K562 (cell line): ENCODE measurements around the gene RAB2B. TPM values are rescaled to one million over a fixed set of nuclear protein-coding genes. Genes with fewer than 3 reads are reported as not detected.

ENCODE experiments used
- ATAC-seq: fragments of 200-7000 bp; cut with Tn5 transposase; 3 replicates; pipeline ENCODE4 v1.9.1; 2020; ENCODE audit warnings: moderate library complexity
- BruUV-seq: library from RNA; stranded (reverse); fragments of 400-500 nt; replicated peaks from 2 replicates; lab custom pipeline; 2021; lab: Mats Ljungman, UMichigan
- CTCF ChIA-PET: fragments of 300-600 bp; formaldehyde crosslinking; extraction: SDS; loops from one replicate; lab custom pipeline; 2021; ENCODE audit warnings: low intra/inter-chr PET ratio; lab: Yijun Ruan, JAX
- POLR2A ChIA-PET: fragments of 300-600, 350-650 bp; sonication (Branson Sonifier 250); formaldehyde crosslinking; extraction: SDS; loops from one replicate; lab custom pipeline; 2021; ENCODE audit warnings: antibody characterized with exemption, inconsistent platforms; lab: Yijun Ruan, JAX
- DNase-seq, 4 experiments: peaks; one replicate each; pipeline versions ENCODE4 v3.0.0 to v3.0.0-alpha.2; 2011 to 2018; ENCODE audit warnings: low spot score in 3 of 4, mixed read lengths in 3 of 4; ENCODE audit errors: extremely low read depth in 1 of 4
- FAIRE-seq: peaks from 2 replicates; lab custom pipeline; 2011; peaks lifted over from hg19 to GRCh38; lab: Jason Lieb, UNC
- H2AFZ ChIP-seq: 2 replicates; pipeline ENCODE4 v1.6.0; 2011; ENCODE audit warnings: low read depth, low read length, control low read depth, inconsistent platforms
- H3K27ac ChIP-seq: fragments of 200-600 bp; 3 replicates; pipeline ENCODE4 v1.8.0; 2011; ENCODE audit warnings: low read depth, mild to moderate bottlenecking, control low read depth, inconsistent platforms, low read length, moderate library complexity, mixed read lengths; ENCODE audit errors: extremely low read depth
- H3K27me3 ChIP-seq, 2 experiments: fragments of 300-600 bp in 1 of 2; 2 replicates in 1 of 2; 3 replicates in 1 of 2; pipeline versions ENCODE4 v1.6.0 to v1.8.0; 2011; ENCODE audit warnings: inconsistent platforms in 2 of 2, low read length in 2 of 2, mild to moderate bottlenecking in 1 of 2, mixed read lengths in 1 of 2, moderate library complexity in 1 of 2; ENCODE audit not compliant: control insufficient read depth in 2 of 2, insufficient read depth in 2 of 2
- H3K36me3 ChIP-seq: fragments of 300-600 bp; 3 replicates; pipeline ENCODE4 v1.8.0; 2011; ENCODE audit warnings: mild to moderate bottlenecking, low read length, inconsistent platforms; ENCODE audit not compliant: control insufficient read depth, insufficient read depth
- H3K4me1 ChIP-seq, 2 experiments: fragments of 200-600 bp in 1 of 2; replicated peaks in 1 of 2; 2 replicates in 1 of 2; 3 replicates in 1 of 2; pipeline versions ENCODE4 v1.5.1 to v1.8.0; 2011; ENCODE audit warnings: inconsistent platforms in 2 of 2, low read length in 2 of 2, mild to moderate bottlenecking in 1 of 2, mixed read lengths in 1 of 2, moderate library complexity in 1 of 2; ENCODE audit not compliant: control insufficient read depth in 2 of 2, insufficient read depth in 2 of 2
- H3K4me2 ChIP-seq: 2 replicates; pipeline ENCODE4 v1.6.1; 2011; ENCODE audit warnings: low read length, control low read depth, inconsistent platforms, mixed read lengths; ENCODE audit not compliant: insufficient read depth
- H3K4me3 ChIP-seq: fragments of 200-600 bp; sonication (generic), shearing (Covaris generic); 2 replicates; pipeline ENCODE4 v1.5.1; 2016; ENCODE audit warnings: control low read depth, inconsistent platforms
- H3K79me2 ChIP-seq: fragments of 200-600 bp; 3 replicates; pipeline ENCODE4 v1.8.0; 2011; ENCODE audit warnings: low read length, inconsistent platforms; ENCODE audit not compliant: control insufficient read depth, insufficient read depth
- H3K9ac ChIP-seq, 2 experiments: 2 replicates each; pipeline versions ENCODE4 v1.6.0 to v1.6.1; 2011; ENCODE audit warnings: low read depth in 2 of 2, low read length in 2 of 2, control low read depth in 1 of 2, inconsistent platforms in 1 of 2, mild to moderate bottlenecking in 1 of 2, mixed read lengths in 1 of 2; ENCODE audit not compliant: insufficient read depth in 1 of 2
- H3K9me1 ChIP-seq: one replicate; pipeline ENCODE4 v1.6.0; 2011; ENCODE audit warnings: inconsistent platforms, mild to moderate bottlenecking, low read length, moderate library complexity; ENCODE audit not compliant: control insufficient read depth, insufficient read depth
- H3K9me3 ChIP-seq: replicated peaks from 2 replicates; pipeline ENCODE4 v1.5.1; 2011; ENCODE audit warnings: low read depth, low read length, inconsistent platforms; ENCODE audit not compliant: control insufficient read depth, insufficient read depth
- H4K20me1 ChIP-seq: replicated peaks from 2 replicates; pipeline ENCODE4 v1.6.1; 2011; ENCODE audit warnings: low read length, inconsistent platforms, mixed read lengths; ENCODE audit not compliant: control insufficient read depth, insufficient read depth
- BRD4 ChIP-seq: fragments of 200-600 bp; sonication (generic); IDR thresholded peaks from 2 replicates; pipeline ENCODE4 v1.6.1; 2017; ENCODE audit warnings: inconsistent platforms
- GMEB1 ChIP-seq: fragments of 250-450 bp; sonication (Bioruptor Pico); IDR thresholded peaks from 2 replicates; pipeline ENCODE4 v1.4.0; 2020; ENCODE audit warnings: mild to moderate bottlenecking
- HMG20B ChIP-seq: fragments of 250-450 bp; sonication (Bioruptor Pico); IDR thresholded peaks from 2 replicates; pipeline ENCODE4 v1.5.0; 2021; ENCODE audit warnings: mild to moderate bottlenecking
- IRF9 ChIP-seq: fragments of 450-650 bp; IDR thresholded peaks from 2 replicates; pipeline ENCODE4 v1.6.1; 2016; ENCODE audit warnings: missing biosample characterization, missing genetic modification characterization
- KDM4B ChIP-seq, 2 experiments: fragments of 450-650 bp in 1 of 2; sonication (generic) in 1 of 2; IDR thresholded peaks; 2 replicates each; pipeline ENCODE4 v1.6.1; 2016 to 2017; ENCODE audit warnings: borderline replicate concordance in 2 of 2, antibody characterized with exemption in 1 of 2, low read depth in 1 of 2, mild to moderate bottlenecking in 1 of 2
- LEF1 ChIP-seq: fragments of 450-650 bp; IDR thresholded peaks from 2 replicates; pipeline ENCODE4 v1.6.1; 2016; ENCODE audit warnings: mild to moderate bottlenecking
- MBD2 ChIP-seq: sonication (generic); IDR thresholded peaks from 2 replicates; pipeline ENCODE4 v1.6.1; 2016; ENCODE audit warnings: low read depth, borderline replicate concordance
- RERE ChIP-seq: sonication (generic); formaldehyde crosslinking; IDR thresholded peaks from 2 replicates; pipeline ENCODE4 v1.8.0; 2023; ENCODE audit warnings: missing genetic modification reagents, mild to moderate bottlenecking, borderline replicate concordance
- SUPT5H ChIP-seq: fragments of 450-650 bp; IDR thresholded peaks from 2 replicates; pipeline ENCODE4 v1.6.1; 2016
- TRIM28 ChIP-seq: fragments of 450-650 bp; IDR thresholded peaks from 2 replicates; pipeline ENCODE4 v1.6.1; 2017
- TSHZ1 ChIP-seq: fragments of 250-450 bp; sonication (Bioruptor Pico); IDR thresholded peaks from 2 replicates; pipeline ENCODE4 v1.4.0; 2020; ENCODE audit warnings: mild to moderate bottlenecking, moderate library complexity
- WGBS: fragments of 100-300 bp; shearing (Covaris generic); methylation state at CpG from one replicate; pipeline ENCODE4 v1.1.6; 2016; ENCODE audit warnings: low coverage, mixed read lengths; ENCODE audit not compliant: insufficient coverage; ENCODE audit errors: missing lambda C conversion rate; 5-methylcytosine and 5-hydroxymethylcytosine counted together
- in situ Hi-C: fragments of 300-500 bp; cut with MboI; formaldehyde crosslinking; loops from 4 replicates; pipeline ENCODE4 v1.15.0; 2018; ENCODE audit warnings: inconsistent platforms, mixed read lengths
- intact Hi-C: fragments of 100-400 bp; cut with micrococcal nuclease; formaldehyde crosslinking; loops from 2 replicates; pipeline ENCODE4 v1.14.2; 2022
- polyA plus RNA-seq, 8 experiments: library from polyadenylated mRNA; depleted of rRNA in 4 of 8; stranded (reverse) in 5 of 8; unstranded in 3 of 8; fragments of >200 nt; fragmentation: Nextera tagmentation in 2 of 8; fragmentation: Illumina TruSeq in 1 of 8; extraction: Ambion mirVana in 2 of 8; extraction: Trizol in 1 of 8; gene quantifications; 2 replicates each; pipeline versions ENCODE4 v1.2.1 to v1.2.3, GENCODE V29; 2011 to 2014; ENCODE audit warnings: inconsistent platforms in 1 of 8, missing spikeins in 1 of 8
- total RNA-seq, 7 experiments: library from RNA; depleted of rRNA in 6 of 7; stranded (reverse); fragments of >200 nt in 6 of 7; fragmentation: Illumina TruSeq in 2 of 7; extraction: Trizol in 2 of 7; gene quantifications; 2 replicates each; pipeline versions ENCODE4 v1.2.1 to v1.2.3, GENCODE V29; 2011 to 2021; ENCODE audit warnings: low replicate concordance in 1 of 7

Gene RAB2B
- total and polyA plus RNA-seq, 9 of the 15 experiments (the other 6 are each of a cell fraction or from before 2014, with no cell fraction given), result 4.6 to 19.8 (median 9.8) TPM

- H3K4me2 ChIP-seq, result no peak overlapping the region
- WGBS, result 97% methylated on average over 5 of the region's 5 CpGs
- H3K4me3 ChIP-seq, result no peak overlapping the region
- ChIA-PET CTCF (no interaction called here), POLR2A (interaction anchor here (0.6 to 2.4 kb wide), 2 partner anchors 8 to 45 kb away, joined by 3 to 13 read pairs; partner anchors contain the start of gene METTL3)
- H3K36me3 ChIP-seq, result peaks cover 87% of the 10 kb centered on the region
- H3K27ac ChIP-seq, result no peak overlapping the region
- H2AFZ ChIP-seq, result no peak overlapping the region
- no peaks in the 10 kb centered on the region for H3K4me1 ChIP-seq
- DNase-seq (no peak), FAIRE-seq (no peak), ATAC-seq (no peak)
- no TSS peak for BruUV-seq
- peaks cover 21% of the 10 kb centered on the region for H3K79me2 ChIP-seq
- intact Hi-C loops (no loop called here), in situ Hi-C loops (loop anchor here (5.0 kb wide), 1 partner anchor 56 kb away; no protein-coding TSS in a partner anchor)
- no peaks in the 10 kb centered on the region for H3K27me3 ChIP-seq
- H3K9ac ChIP-seq, result no peak overlapping the region
- no peaks in the 10 kb centered on the region; the same call in 1 of the 2 replicates for H4K20me1 ChIP-seq
- H3K9me1 ChIP-seq, result no peaks in the 10 kb centered on the region
- H3K9me3 ChIP-seq, result no peaks in the 10 kb centered on the region
- TF ChIP-seq RERE (CRISPR knock-in tag) (no peak), TRIM28 (no peak), TSHZ1 (CRISPR knock-in tag) (no peak), GMEB1 (CRISPR knock-in tag) (no peak), KDM4B (IDR thresholded peaks at IDR 0.05; ENCODE audit: borderline replicate concordance in 2 of 2, low read depth in 1 of 2) (no peak), BRD4 (no peak), SUPT5H (no peak), MBD2 (no peak), HMG20B (no peak), LEF1 (no peak), IRF9 (tag) (no peak)
Measured at GRCh38 chr14:21501568-21501967, 24.8 kb upstream of the RAB2B start.
